ENCODE data around the gene SYCP2L. TPM values are rescaled to one million over a fixed set of nuclear protein-coding genes. Genes with fewer than 3 reads are reported as not detected.

The SYCP2L gene
- total and polyA plus RNA-seq, 10 of the 15 experiments (the other 5 are each of a cell fraction or from before 2014, with no cell fraction given), result 0.03 to 0.12 (median 0.04) TPM; not detected in 7

DNA sequence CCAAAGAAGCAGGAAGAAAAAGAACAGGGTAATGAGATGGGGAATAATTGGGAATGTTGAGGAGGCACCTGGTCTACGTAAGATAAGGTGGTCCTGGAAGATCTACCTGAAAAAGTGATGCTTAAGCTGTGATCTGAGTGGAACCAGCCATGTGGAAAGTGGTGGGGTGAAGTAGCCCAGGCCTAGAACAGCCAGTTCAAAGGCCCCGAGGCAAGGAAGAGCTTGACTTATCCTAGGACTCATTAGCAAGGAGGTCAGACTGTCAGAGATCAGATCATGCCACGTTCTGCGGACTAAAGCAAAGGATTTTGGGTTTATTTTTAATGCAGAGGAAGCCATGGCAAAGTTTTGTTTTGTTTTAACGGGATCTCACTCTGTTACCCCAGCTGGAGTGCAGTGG is 5.1 kb downstream of the SYCP2L start:
- Histone ChIP-seq H3K4me3 (no peak overlapping the region), H2AFZ (ENCODE audit: control insufficient read depth, low read depth, low read length) (no peak overlapping the region), H3K4me2 (ENCODE audit: control insufficient read depth, insufficient read depth) (no peak overlapping the region), H3K27me3 (replicated peaks in 1 of 2; ENCODE audit: control insufficient read depth in 2 of 2, insufficient read depth in 2 of 2, low read length in 1 of 2) (peaks cover 0 to 3% of the 10 kb centered on the region in 2 experiments; a peak in 1 of 4 replicates), H4K20me1 (ENCODE audit: control insufficient read depth, insufficient read depth) (no peaks in the 10 kb centered on the region), H3K27ac (ENCODE audit: control insufficient read depth, insufficient read depth) (no peak overlapping the region), H3K36me3 (ENCODE audit: control insufficient read depth in 2 of 2, insufficient read depth in 2 of 2, low read length in 1 of 2) (no peaks in the 10 kb centered on the region), H3K9me3 (replicated peaks; ENCODE audit: control insufficient read depth, insufficient read depth, low read length) (peaks cover 2% of the 10 kb centered on the region), H3K9ac (ENCODE audit: control insufficient read depth, insufficient read depth, low read length) (no peak overlapping the region), H3K4me1 (ENCODE audit: control insufficient read depth, insufficient read depth, low read length) (peaks cover 9% of the 10 kb centered on the region), H3K79me2 (ENCODE audit: control insufficient read depth, insufficient read depth, low read length) (no peaks in the 10 kb centered on the region)
- ChIA-PET POLR2A (no interaction called here), SMC1A (ENCODE audit: uncharacterized antibody, unreplicated experiment) (no interaction called here), RAD21 (ENCODE audit: unreplicated experiment) (interaction anchor here (0.6 kb wide), 1 partner anchor 181 kb away, joined by 3 read pairs; no protein-coding TSS in a partner anchor), CTCF (interaction anchor here (0.6 to 1.5 kb wide), 2 partner anchors 51 to 175 kb away, joined by 4 to 5 read pairs; no protein-coding TSS in a partner anchor)
- FAIRE-seq, result no peak
- DNase-seq (ENCODE audit: low read depth, low spot score), result no peak
- in situ Hi-C loops (cut with MboI) (no loop called here), intact Hi-C loops (cut with micrococcal nuclease; ENCODE audit: unreplicated experiment) (no loop called here)
- TF ChIP-seq RAD21 (IDR thresholded peaks at IDR 0.05; ENCODE audit: insufficient read depth, low read depth, low read length) (no peak), GABPA (IDR thresholded peaks at IDR 0.05; ENCODE audit: low read depth) (no peak)
- TF ChIP-seq, protein P1, sequence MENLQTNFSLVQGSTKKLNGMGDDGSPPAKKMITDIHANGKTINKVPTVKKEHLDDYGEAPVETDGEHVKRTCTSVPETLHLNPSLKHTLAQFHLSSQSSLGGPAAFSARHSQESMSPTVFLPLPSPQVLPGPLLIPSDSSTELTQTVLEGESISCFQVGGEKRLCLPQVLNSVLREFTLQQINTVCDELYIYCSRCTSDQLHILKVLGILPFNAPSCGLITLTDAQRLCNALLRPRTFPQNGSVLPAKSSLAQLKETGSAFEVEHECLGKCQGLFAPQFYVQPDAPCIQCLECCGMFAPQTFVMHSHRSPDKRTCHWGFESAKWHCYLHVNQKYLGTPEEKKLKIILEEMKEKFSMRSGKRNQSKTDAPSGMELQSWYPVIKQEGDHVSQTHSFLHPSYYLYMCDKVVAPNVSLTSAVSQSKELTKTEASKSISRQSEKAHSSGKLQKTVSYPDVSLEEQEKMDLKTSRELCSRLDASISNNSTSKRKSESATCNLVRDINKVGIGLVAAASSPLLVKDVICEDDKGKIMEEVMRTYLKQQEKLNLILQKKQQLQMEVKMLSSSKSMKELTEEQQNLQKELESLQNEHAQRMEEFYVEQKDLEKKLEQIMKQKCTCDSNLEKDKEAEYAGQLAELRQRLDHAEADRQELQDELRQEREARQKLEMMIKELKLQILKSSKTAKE (IDR thresholded peaks at IDR 0.05; ENCODE audit: low read depth, poor library complexity, severe bottlenecking), result no peak
- 64% methylated on average over 5 of the region's 5 CpGs for WGBS (ENCODE audit: insufficient coverage, insufficient replicate concordance, low lambda C conversion rate, missing lambda C conversion rate)
- BruUV-seq (replicated peaks), result no TSS peak
- no peak for ATAC-seq

DNA sequence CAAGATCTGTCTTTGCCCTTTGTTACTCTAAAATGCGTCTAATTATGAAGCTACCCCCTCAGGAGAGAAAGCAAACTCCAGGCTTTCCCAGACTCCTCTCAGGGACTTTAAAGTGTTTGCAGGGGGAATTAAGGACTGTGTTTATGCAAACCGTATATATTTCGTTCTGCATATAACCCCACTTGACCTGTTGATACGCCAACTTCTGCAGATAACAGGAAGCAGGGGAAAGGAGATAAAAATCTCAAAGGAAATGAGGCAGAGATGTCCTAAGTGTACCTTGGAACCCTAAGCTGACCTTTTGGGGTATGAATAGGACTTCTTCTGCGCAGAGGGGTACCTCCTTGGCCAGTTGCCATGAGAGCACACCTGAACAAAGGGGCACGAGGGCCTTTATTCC is 8.1 kb downstream of the SYCP2L start:
- FAIRE-seq, result no peak
- Histone ChIP-seq H3K9ac (ENCODE audit: control insufficient read depth, insufficient read depth, low read length) (no peak overlapping the region), H3K79me2 (ENCODE audit: control insufficient read depth, insufficient read depth, low read length) (no peaks in the 10 kb centered on the region), H4K20me1 (ENCODE audit: control insufficient read depth, insufficient read depth) (no peaks in the 10 kb centered on the region), H3K27me3 (replicated peaks in 1 of 2; ENCODE audit: control insufficient read depth in 2 of 2, insufficient read depth in 2 of 2, low read length in 1 of 2) (no peaks in the 10 kb centered on the region), H3K36me3 (ENCODE audit: control insufficient read depth in 2 of 2, insufficient read depth in 2 of 2, low read length in 1 of 2) (no peaks in the 10 kb centered on the region), H3K9me3 (replicated peaks; ENCODE audit: control insufficient read depth, insufficient read depth, low read length) (no peaks in the 10 kb centered on the region; the same call in 1 of the 3 replicates), H3K4me2 (ENCODE audit: control insufficient read depth, insufficient read depth) (no peak overlapping the region), H3K27ac (ENCODE audit: control insufficient read depth, insufficient read depth) (no peak overlapping the region), H3K4me1 (ENCODE audit: control insufficient read depth, insufficient read depth, low read length) (no peaks in the 10 kb centered on the region), H2AFZ (ENCODE audit: control insufficient read depth, low read depth, low read length) (no peak overlapping the region), H3K4me3 (no peak overlapping the region)
- ATAC-seq, result no peak
- DNase-seq (ENCODE audit: low read depth, low spot score), result no peak
- RAD21 ChIA-PET (ENCODE audit: unreplicated experiment), result no interaction called here
- SMC1A ChIA-PET (ENCODE audit: uncharacterized antibody, unreplicated experiment), result no interaction called here
- 64% methylated on average over 6 of the region's 6 CpGs for WGBS (ENCODE audit: insufficient coverage, insufficient replicate concordance, low lambda C conversion rate, missing lambda C conversion rate)
- POLR2A ChIA-PET, result no interaction called here
- intact Hi-C loops (cut with micrococcal nuclease; ENCODE audit: unreplicated experiment), result no loop called here
- CTCF ChIA-PET, result interaction anchor here (0.6 kb wide), 1 partner anchor 415 kb away, joined by 3 read pairs; no protein-coding TSS in a partner anchor
- no TSS peak for BruUV-seq (replicated peaks)
- in situ Hi-C loops (cut with MboI), result no loop called here
- TF ChIP-seq SMC3 (IDR thresholded peaks at IDR 0.05; ENCODE audit: borderline replicate concordance, low read length) (no peak), CREB1 (IDR thresholded peaks at IDR 0.05; ENCODE audit: low read depth) (no peak), SIN3A (IDR thresholded peaks at IDR 0.05; ENCODE audit: low read depth, low read length) (no peak), IRF3 (IDR thresholded peaks at IDR 0.05) (no peak), GATAD2B (conservative IDR thresholded peaks at IDR 0.05; ENCODE audit: low read depth) (no peak), MXI1 (IDR thresholded peaks at IDR 0.05; ENCODE audit: low read depth, low read length) (no peak), EZH2 (IDR thresholded peaks at IDR 0.05; ENCODE audit: borderline replicate concordance, control insufficient read depth, low read depth, low read length) (no peak), BHLHE40 (IDR thresholded peaks at IDR 0.05; ENCODE audit: borderline replicate concordance in 1 of 2, low read depth in 2 of 2, low read length in 1 of 2) (no peak), SMAD5 (IDR thresholded peaks at IDR 0.05; ENCODE audit: low read depth) (no peak), KDM1A (IDR thresholded peaks at IDR 0.05; ENCODE audit: borderline replicate concordance) (no peak)

Measured in GM12878 (cell line).